Measurements from ENCODE around the gene CDC37. TPM values are rescaled to one million over a fixed set of nuclear protein-coding genes. Genes with fewer than 3 reads are reported as not detected.
A peak's percentile ranks its signal among the peaks of the same experiment; 100 is the strongest.

The CDC37 gene
- total RNA-seq, 4 donors from 2014 or later, result 127 to 260 (median 155) TPM

DNA sequence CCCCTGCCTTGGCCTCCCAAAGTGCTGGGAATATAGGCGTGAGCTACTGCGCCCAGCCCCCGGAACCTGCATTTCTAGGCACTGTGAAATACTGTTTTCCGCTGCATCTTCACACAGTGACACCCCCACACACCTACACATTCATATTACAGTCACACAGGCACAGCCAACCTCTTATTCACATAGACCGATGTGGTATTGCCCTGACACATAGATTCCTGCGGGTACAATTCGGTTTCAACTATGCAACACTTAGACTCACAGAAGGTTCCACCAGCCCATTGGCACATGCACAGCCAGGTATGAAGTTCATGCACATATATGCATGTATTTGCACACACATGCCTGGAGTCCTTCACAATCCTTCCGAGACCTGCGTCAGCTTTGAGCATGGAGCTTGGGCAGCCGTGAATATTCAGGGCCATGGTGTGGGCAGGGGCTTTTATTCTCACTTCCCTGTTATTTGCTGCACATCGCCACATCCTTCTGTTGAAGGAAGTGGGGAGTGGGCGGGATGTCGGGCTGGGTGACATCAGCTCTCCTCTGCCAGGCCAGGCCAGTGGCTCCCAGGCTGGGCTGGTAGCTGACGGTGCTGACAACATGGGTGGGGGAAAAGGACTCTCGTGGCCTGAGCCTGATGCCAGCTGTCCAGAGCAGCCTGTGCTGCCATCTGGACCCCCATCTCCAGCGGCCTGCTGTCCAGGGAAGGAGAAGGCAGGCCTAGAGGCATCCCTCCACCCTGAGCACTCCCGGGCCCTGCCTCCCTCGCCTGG is 5.4 kb upstream of the CDC37 start:
- 51 to 57% methylated on average over 18 of the region's 18 CpGs for WGBS, 2 donors
- no peaks in the 10 kb centered on the region for H3K9me3 ChIP-seq
- DNase-seq (ENCODE audit: low spot score in 2 of 2), result no peak
- peaks cover 0 to 59% of the 10 kb centered on the region in 2 donors for H3K27me3 ChIP-seq
- no peak overlapping the region for H3K4me3 ChIP-seq
- peak overlapping the region in 1 of 4 donors; percentile 66 for H3K27ac ChIP-seq
- H3K36me3 ChIP-seq, result no peaks in the 10 kb centered on the region
- H3K4me1 ChIP-seq, result peaks cover 0 to 17% (median 12%) of the 10 kb centered on the region in 4 donors
- TF ChIP-seq EP300 (IDR thresholded peaks at IDR 0.05) (no peak), POLR2A (IDR thresholded peaks at IDR 0.05) (no peak), CTCF (IDR thresholded peaks at IDR 0.05) (no peak)

DNA sequence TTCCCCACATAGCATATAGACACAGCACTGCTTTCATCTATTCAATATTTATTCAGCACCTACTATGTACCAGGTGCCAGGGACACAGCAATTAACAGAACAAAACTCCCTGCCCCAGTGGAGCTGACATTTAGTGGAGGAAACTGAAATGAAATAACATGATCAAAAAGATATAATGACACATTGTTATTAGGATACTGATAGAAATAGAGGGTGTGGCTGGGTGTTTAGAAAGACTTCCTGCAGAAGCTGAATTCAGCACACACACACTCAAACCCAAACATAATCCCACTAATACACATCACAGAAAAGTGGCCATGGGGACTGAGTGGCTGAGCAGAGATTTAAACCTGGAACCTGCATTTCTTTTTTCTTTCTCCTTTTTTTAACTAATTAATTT is 3.8 kb upstream of the CDC37 start:
- no peak overlapping the region for H3K4me3 ChIP-seq
- no peaks in the 10 kb centered on the region for H3K36me3 ChIP-seq
- no peak for DNase-seq (ENCODE audit: low spot score in 2 of 2)
- TF ChIP-seq CTCF (IDR thresholded peaks at IDR 0.05), result no peak
- no peak for TF ChIP-seq POLR2A (IDR thresholded peaks at IDR 0.05)
- TF ChIP-seq EP300 (IDR thresholded peaks at IDR 0.05), result no peak
- H3K9me3 ChIP-seq, result no peaks in the 10 kb centered on the region
- H3K4me1 ChIP-seq, result peaks cover 0 to 25% (median 17%) of the 10 kb centered on the region in 4 donors
- no peak overlapping the region for H3K27ac ChIP-seq
- H3K27me3 ChIP-seq, result peaks cover 0 to 59% of the 10 kb centered on the region in 2 donors

GRCh38 chr19:10406191-10406590 is 2.8 kb upstream of the CDC37 start:
- Histone ChIP-seq H3K36me3 (no peaks in the 10 kb centered on the region), H3K4me1 (peaks cover 0 to 34% (median 25%) of the 10 kb centered on the region in 4 donors), H3K4me3 (no peak overlapping the region), H3K9me3 (no peaks in the 10 kb centered on the region), H3K27me3 (peaks cover 0 to 55% of the 10 kb centered on the region in 2 donors), H3K27ac (no peak overlapping the region)
- TF ChIP-seq POLR2A (IDR thresholded peaks at IDR 0.05) (no peak), CTCF (IDR thresholded peaks at IDR 0.05) (no peak), EP300 (IDR thresholded peaks at IDR 0.05) (no peak)
- no peak for DNase-seq (ENCODE audit: low spot score in 2 of 2)
- 78 to 83% methylated on average over 6 of the region's 6 CpGs for WGBS, 2 donors

GRCh38 chr19:10404888-10405820 is 1.8 kb upstream of the CDC37 start:
- Histone ChIP-seq H3K27ac (no peak overlapping the region), H3K36me3 (peaks cover 0 to 1% (median 0%) of the 10 kb centered on the region in 3 donors), H3K4me1 (peaks cover 0 to 45% (median 29%) of the 10 kb centered on the region in 4 donors), H3K9me3 (no peaks in the 10 kb centered on the region), H3K4me3 (peak overlapping the region in 3 of 4 donors; percentile 64 to 85 (median 84)), H3K27me3 (peaks cover 0 to 50% of the 10 kb centered on the region in 2 donors)
- 4 to 5% methylated on average over 34 to 43 of the region's 43 CpGs for WGBS, 2 donors
- no peak for TF ChIP-seq CTCF (IDR thresholded peaks at IDR 0.05)
- TF ChIP-seq EP300 (IDR thresholded peaks at IDR 0.05), result no peak
- TF ChIP-seq POLR2A (IDR thresholded peaks at IDR 0.05), result no peak
- DNase-seq (ENCODE audit: low spot score in 2 of 2), result no peak

Data from tibial nerve (tissue), 4 donors.